Left renal cortex interstitium (tissue), 4 donors: ENCODE results near the gene RPL23. TPM values are rescaled to one million over a fixed set of nuclear protein-coding genes. Genes with fewer than 3 reads are reported as not detected.

ENCODE experiments used
- DNase-seq, 4 donors: peaks; one replicate each; pipeline ENCODE4 v3.0.0-alpha.2; 2013; ENCODE audit warnings: low read depth in 4 of 4, low spot score in 2 of 4, missing footprints in 1 of 4
- polyA plus RNA-seq, 4 donors: library from polyadenylated mRNA; unstranded; fragments of 120-200 nt; gene quantifications; one replicate each; pipeline ENCODE4 v1.2.1, GENCODE V29; 2013; ENCODE audit not compliant: insufficient read length in 4 of 4

RPL23 gene
- 1,000 to 10,000 TPM; 2,198 to 3,027 (median 2,568) TPM for polyA plus RNA-seq

GRCh38 chr17:38853292-38854219 is at the start of gene RPL23:
TSS of gene RPL23 (minus strand) at chr17:38853721. CDS start at chr17:38853710, 11 bp downstream.
- peak; percentile 95 to 98 (median 98) for DNase-seq

- no peak for DNase-seq
Measured at GRCh38 chr17:38900978-38901656, 47.6 kb upstream of the RPL23 start.

GRCh38 chr17:38899421-38899820 is 45.9 kb upstream of the RPL23 start:
- DNase-seq, result no peak

GRCh38 chr17:38898812-38899348 is 45.4 kb upstream of the RPL23 start:
- DNase-seq, result no peak

GRCh38 chr17:38898291-38898679 is 44.8 kb upstream of the RPL23 start:
- DNase-seq, result no peak

- DNase-seq, result no peak
Measured at GRCh38 chr17:38897671-38898290, 44.3 kb upstream of the RPL23 start.

GRCh38 chr17:38897176-38897575 is 43.7 kb upstream of the RPL23 start:
- no peak for DNase-seq

GRCh38 chr17:38896346-38896954 is 42.9 kb upstream of the RPL23 start:
- DNase-seq, result no peak

GRCh38 chr17:38894276-38894675 is 40.8 kb upstream of the RPL23 start:
- no peak for DNase-seq

GRCh38 chr17:38893607-38894006 is 40.1 kb upstream of the RPL23 start:
- no peak for DNase-seq

- DNase-seq, result no peak
Measured at GRCh38 chr17:38893113-38893512, 39.6 kb upstream of the RPL23 start.

GRCh38 chr17:38892620-38893019 is 39.1 kb upstream of the RPL23 start:
- no peak for DNase-seq

- DNase-seq, result no peak
Measured at GRCh38 chr17:38892083-38892482, 38.6 kb upstream of the RPL23 start.

- DNase-seq, result no peak
Measured at GRCh38 chr17:38891441-38891840, 37.9 kb upstream of the RPL23 start.

GRCh38 chr17:38890410-38890746 is 36.9 kb upstream of the RPL23 start:
- DNase-seq, result no peak

- DNase-seq, result no peak
Measured at GRCh38 chr17:38889745-38890409, 36.4 kb upstream of the RPL23 start.

- no peak for DNase-seq
Measured at GRCh38 chr17:38888842-38889241, 35.3 kb upstream of the RPL23 start.

GRCh38 chr17:38886643-38887010 is 33.1 kb upstream of the RPL23 start:
- no peak for DNase-seq

GRCh38 chr17:38885728-38886642 is 32.5 kb upstream of the RPL23 start:
- DNase-seq, result no peak
